ENCODE results near the gene MBNL2.

DNA sequence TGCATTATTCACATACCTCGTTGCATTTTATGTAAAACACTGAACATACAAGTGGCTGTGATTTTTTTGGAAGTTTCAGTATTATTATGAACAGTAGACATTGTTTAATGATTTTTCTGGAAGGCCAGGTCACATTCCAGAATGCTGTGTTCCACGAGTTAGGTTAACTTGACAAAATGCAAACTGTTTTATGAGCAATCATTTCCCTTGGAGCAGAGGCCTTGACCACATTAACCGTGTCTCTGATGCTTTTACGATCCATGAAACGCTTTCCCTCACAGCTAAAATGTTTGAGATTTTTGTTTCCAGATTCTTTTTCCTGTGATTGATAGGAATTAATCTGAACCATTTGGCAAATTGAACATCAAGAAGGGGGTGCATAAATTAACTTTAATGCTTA lies 57.8 kb downstream of the MBNL2 start:
- TF ChIP-seq POLR2A (IDR thresholded peaks at IDR 0.05), result no peak
- TF ChIP-seq, protein P1, sequence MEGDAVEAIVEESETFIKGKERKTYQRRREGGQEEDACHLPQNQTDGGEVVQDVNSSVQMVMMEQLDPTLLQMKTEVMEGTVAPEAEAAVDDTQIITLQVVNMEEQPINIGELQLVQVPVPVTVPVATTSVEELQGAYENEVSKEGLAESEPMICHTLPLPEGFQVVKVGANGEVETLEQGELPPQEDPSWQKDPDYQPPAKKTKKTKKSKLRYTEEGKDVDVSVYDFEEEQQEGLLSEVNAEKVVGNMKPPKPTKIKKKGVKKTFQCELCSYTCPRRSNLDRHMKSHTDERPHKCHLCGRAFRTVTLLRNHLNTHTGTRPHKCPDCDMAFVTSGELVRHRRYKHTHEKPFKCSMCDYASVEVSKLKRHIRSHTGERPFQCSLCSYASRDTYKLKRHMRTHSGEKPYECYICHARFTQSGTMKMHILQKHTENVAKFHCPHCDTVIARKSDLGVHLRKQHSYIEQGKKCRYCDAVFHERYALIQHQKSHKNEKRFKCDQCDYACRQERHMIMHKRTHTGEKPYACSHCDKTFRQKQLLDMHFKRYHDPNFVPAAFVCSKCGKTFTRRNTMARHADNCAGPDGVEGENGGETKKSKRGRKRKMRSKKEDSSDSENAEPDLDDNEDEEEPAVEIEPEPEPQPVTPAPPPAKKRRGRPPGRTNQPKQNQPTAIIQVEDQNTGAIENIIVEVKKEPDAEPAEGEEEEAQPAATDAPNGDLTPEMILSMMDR (IDR thresholded peaks at IDR 0.05), result no peak
- TF ChIP-seq POLR2AphosphoS5 (IDR thresholded peaks at IDR 0.05), result no peak

Data from breast epithelium (tissue), 3 donors.